Pulmonary artery endothelial cell (primary cell): ENCODE results near the gene LCMT1. TPM values are rescaled to one million over a fixed set of nuclear protein-coding genes. Genes with fewer than 3 reads are reported as not detected.
"Not testable (repeated sequence)": the region's sequence is repeated elsewhere in the genome, so short reads cannot be mapped to it uniquely, and the experiment has no call there.

Experiments
- DNase-seq: peaks from one replicate; pipeline ENCODE4 v3.0.0-alpha.2; 2011; ENCODE audit warnings: low read depth, low spot score
- total RNA-seq: library from RNA; depleted of rRNA; stranded (reverse); fragments of >200 nt; gene quantifications from 2 replicates; pipeline ENCODE4 v1.2.3, GENCODE V29; 2014

Gene LCMT1
- total RNA-seq, 1 donor from 2014 or later = 26.6 TPM

DNA sequence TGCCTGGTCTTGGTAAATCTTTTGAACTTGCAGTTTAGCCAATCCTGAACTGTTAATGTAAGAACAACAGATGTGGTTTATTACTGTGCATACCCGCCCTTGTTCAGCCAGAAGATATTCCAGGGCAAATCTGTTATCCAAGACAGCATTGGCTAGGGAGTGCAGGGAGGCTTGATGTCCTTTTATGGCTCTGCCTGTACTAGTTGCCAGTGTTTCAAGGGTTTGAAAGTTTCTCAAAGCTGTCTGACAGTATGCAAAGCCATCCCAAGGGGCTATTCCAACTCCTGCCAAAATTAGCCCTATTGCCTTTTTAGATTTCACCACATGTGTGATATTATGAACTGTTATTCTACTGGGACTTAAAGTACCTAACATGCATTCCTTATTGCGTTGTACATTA lies 30.1 kb downstream of the LCMT1 start:
- no peak for DNase-seq

- DNase-seq = no peak
Observed at GRCh38 chr16:25143928-25144327, 32.4 kb downstream of the LCMT1 start.

DNA sequence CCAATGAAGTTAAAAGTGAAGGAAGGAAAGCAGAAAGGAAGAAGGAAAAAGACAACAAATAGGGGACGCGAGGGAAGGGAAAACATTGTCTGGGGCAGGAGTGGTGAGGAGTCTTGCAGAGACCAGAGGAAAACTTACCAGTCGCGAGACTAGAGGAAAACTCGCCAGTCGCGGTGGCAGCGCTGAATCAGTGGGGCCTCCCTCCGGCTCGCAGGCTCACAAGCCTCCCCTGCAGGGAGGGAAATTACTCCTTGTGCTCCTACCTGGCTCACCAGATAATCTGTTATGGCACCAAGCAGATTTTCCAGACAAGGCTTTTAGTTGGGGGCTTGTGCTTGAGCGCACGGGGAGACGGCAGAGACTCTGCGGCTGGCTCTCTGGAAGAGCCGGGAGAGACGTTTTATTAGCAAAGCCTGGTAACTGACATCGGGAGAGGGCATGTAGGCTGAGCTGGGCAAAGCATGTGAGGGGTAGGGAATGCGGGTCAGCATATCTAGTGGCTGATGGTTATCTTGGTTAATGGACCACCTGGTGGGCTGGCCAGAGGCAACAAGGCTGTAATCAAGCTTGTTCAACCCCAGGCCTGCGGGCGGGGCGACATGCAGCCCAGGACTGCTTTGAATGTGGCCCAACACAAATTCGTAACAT lies 37.1 kb downstream of the LCMT1 start:
- no peak for DNase-seq

- no peak for DNase-seq
Observed at GRCh38 chr16:25151996-25152395, 40.5 kb downstream of the LCMT1 start.

DNA sequence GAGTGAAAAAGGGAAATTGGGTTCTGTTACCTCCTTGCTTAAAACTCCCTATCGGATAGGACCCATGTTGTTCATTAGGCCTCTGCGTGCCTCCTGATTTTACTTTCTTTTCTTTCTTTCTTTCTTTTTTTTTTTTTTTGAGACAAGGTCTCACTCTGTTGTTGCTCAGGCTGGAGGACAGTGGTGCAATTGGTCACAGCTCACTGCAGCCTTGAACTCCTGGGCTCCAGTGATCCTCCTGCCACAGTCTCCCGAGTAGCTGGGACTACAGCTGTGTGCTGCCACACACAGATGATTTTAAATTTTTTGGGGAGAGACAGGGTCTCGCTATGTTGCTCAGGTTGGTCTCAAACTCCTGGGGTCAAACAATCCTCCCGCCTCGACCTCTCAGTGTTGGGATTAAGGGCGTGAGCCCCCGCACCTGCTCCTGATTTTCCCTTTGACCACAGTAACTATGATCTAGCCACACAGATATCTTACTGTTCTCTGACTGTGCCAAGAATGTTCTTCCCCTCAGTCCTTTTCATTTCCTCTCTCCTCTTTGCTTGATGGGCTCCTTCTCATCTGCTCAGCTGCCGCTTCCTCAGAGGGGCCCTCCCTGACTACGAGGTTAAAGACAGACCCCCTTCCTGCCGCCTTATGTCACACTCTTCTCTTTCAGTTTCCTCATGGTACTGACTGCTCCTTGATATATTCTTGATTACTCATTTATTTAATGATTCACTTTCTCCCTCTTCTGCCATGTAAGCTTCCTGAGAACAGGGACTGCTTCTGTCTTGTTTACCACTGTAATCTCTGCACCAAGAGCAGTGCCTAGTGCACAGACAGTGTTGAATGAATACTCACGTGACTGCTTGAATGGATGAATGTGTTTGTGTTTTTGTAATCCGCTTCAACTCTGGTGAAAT lies 44.3 kb downstream of the LCMT1 start:
- no peak for DNase-seq

DNA sequence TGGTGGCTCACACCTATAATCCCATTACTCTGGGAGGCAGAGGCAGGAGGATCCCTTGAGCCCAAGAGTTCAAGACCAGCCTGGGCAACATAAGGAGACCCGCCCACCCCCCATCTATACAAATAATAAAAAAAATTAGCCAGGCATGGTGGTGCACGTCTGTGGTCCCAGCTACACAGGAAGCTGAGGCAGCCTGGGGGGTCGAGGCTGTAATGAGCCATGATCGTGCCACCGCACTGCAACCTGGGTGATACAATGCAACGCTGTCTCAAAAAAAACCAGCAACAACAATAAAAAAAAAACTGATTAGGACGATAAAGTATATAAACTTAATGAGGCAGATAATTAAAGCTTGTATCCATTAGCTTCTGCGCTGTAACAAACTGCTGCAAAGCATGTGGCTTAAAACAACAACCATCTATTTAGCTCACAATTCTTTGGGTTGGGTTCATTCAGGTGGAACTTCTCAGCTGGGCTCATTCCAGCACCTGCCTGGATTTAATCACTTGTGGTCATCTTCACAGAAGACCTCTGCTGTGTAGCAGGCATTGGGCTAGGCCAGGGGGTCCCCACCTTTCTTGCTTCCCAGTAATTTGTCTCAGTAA lies 45.8 kb downstream of the LCMT1 start:
- DNase-seq = no peak

- no peak for DNase-seq
Observed at GRCh38 chr16:25158401-25158800, 46.9 kb downstream of the LCMT1 start.

DNA sequence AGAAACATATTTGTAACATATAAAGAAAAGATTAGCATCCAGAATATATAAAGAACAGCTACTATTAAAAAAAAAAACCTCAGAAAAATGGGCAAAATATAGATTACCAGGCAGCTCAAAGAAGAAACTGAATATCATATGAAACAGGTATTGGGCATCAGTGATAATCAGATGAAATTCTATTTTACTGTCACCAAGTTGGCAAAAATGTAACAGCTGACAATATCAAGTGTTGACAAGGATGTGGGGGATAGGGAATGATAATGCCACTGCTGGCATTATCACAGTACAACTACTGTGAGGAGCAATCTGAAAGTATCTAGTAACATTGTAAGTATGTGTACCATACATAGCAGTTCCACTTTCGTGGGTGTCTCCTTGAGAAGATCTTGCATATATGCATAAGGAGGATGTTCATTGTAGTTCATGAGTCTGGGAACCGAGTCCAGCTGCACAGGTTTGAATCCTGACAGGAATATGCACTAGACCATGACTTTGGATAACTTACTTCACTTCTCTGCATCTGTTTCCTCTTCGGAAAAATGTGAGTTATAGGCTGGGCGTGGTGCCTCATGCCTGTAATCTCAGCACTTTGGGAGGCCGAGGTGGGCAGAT lies 50.3 kb downstream of the LCMT1 start:
- no peak for DNase-seq

- DNase-seq = no peak
Observed at GRCh38 chr16:25163683-25164082, 52.1 kb downstream of the LCMT1 start.

DNA sequence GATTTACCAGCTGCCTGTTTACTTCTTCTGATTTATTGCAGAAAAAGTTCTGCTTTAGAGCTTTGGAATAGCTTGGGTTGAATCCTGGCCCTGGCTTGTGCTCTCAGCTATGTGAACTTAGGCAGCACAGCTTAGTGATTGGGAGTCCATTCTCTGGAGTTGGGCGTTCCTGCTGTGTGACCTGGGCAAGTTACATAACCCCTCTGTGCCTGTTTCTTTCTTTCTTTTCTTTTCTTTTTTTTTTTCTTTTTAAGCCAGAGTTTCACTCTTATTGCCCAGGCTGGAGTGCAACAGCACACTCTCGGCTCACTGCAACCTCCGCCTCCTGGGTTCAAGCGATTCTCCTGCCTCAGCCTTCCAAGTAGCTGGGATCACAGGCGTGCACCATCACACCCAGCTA lies 53.7 kb downstream of the LCMT1 start:
- no peak for DNase-seq

DNA sequence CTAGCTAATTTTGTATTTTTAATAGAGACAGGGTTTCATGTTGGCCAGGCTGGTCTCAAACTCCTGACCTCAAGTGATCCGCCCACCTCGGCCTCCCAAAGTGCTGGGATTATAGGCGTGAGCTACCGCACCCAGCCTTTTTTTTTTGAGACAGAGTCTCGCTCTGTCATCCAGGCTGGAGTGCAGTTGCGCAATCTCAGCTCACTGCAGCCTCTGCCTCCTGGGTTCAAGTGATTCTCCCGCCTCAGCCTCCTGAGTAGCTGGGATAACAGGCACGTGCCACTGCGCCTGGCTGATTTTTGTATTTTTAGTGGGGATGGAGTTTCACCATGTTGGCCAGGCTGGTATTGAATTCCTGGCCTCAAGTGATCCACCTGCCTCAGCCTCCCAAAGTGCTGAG lies 56.4 kb downstream of the LCMT1 start:
- not testable (repeated sequence) for DNase-seq

GRCh38 chr16:25171390-25171789 lies 59.8 kb downstream of the LCMT1 start:
- DNase-seq = no peak

GRCh38 chr16:25172831-25173230 lies 61.3 kb downstream of the LCMT1 start:
- DNase-seq = no peak

GRCh38 chr16:25174285-25174684 lies 62.7 kb downstream of the LCMT1 start:
- DNase-seq = no peak

GRCh38 chr16:25176136-25176535 lies 64.6 kb downstream of the LCMT1 start:
- no peak for DNase-seq

- no peak for DNase-seq
Observed at GRCh38 chr16:25177512-25177830, 65.9 kb downstream of the LCMT1 start.

DNA sequence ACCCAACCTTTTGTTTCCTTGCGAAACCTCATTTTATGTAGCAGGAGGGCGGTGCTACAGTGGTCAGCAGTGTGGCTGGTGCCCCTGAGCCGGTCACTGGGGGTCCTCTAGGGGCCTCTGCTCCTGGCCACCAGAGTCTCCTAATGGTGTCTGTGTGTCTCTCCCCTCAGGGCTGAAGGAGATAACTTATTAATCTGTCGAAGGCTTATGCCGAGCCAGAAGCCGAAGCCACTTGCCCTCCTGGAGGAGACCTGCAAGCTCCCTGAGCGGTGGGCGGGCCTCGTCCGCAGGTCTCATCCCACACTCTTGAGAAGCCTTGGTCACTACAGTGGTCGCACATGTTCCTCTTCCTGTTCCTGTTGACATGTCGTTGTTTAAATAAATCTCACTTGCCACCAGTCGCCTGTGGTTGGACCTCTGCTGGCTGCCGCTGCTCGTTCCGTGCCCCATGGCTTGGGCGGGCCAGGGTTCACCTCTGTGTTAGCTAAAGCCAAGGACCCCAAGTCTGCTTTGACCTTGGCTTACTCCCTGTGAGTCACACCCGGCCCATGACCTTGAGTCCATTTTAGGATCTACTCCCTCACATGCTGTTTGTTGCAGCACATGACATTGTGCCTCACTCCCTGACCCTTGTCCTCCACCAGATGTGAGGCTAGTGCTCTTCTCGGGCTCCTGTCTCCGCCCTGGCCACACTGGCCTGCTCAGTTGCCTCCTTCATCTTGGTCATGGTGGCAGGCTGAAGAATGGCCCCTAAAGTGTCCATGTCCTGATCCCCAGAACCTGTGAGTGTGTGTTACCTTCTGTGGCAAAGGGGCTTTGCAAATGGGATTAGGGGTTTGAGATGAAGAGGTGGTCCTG lies 66.5 kb downstream of the LCMT1 start:
- no peak for DNase-seq

DNA sequence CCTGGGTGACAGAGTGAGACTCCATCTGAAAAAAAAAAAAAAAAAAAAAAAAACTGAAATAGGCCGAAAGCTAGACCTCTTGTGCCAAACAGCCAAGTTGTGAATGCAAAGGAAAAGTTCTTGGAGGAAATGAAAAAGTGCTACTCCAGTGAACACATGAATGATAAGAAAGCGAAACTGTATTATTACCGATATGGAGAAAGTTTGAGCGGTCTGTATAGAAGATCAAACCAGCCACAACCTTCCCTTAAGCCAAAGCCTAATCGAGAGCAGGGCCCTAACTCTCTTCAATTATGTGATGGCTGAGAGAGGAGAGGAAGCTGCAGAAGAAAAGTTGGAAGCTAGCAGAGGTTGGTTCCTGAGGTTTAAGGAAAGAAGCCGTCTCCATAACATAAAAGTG lies 69.7 kb downstream of the LCMT1 start:
- DNase-seq = not testable (repeated sequence)

GRCh38 chr16:25184771-25185170 lies 73.2 kb downstream of the LCMT1 start:
- DNase-seq = no peak

- DNase-seq = no peak
Observed at GRCh38 chr16:25187491-25187795, 75.9 kb downstream of the LCMT1 start.

GRCh38 chr16:25189305-25189704 lies 77.8 kb downstream of the LCMT1 start:
- no peak for DNase-seq
